Ishikawa (cell line): ENCODE results near the gene NRG3.

ENCODE experiments used
- CEBPB ChIP-seq: IDR thresholded peaks from 2 replicates; pipeline ENCODE4 v1.6.1; 2012
- CREB1 ChIP-seq: IDR thresholded peaks from 2 replicates; pipeline ENCODE4 v1.6.1; 2012; ENCODE audit warnings: low read depth
- EGR1 ChIP-seq: IDR thresholded peaks from 2 replicates; pipeline ENCODE4 v1.6.1; 2012
- EP300 ChIP-seq: IDR thresholded peaks from 2 replicates; pipeline ENCODE4 v1.6.1; 2012; ENCODE audit warnings: borderline replicate concordance
- FOXM1 ChIP-seq: IDR thresholded peaks from 2 replicates; pipeline ENCODE4 v1.6.1; 2012; ENCODE audit warnings: low read depth, borderline replicate concordance
- NFIC ChIP-seq: IDR thresholded peaks from 2 replicates; pipeline ENCODE4 v1.6.1; 2012
- RAD21 ChIP-seq: IDR thresholded peaks from 2 replicates; pipeline ENCODE4 v1.6.1; 2012; ENCODE audit warnings: low read depth
- TAF1 ChIP-seq: IDR thresholded peaks from 2 replicates; pipeline ENCODE4 v1.6.1; 2012; ENCODE audit warnings: low read depth, mild to moderate bottlenecking
- TCF12 ChIP-seq: IDR thresholded peaks from 2 replicates; pipeline ENCODE4 v1.6.1; 2012; ENCODE audit warnings: low read depth
- TEAD4 ChIP-seq: IDR thresholded peaks from 2 replicates; pipeline ENCODE4 v1.6.1; 2012
- YY1 ChIP-seq: IDR thresholded peaks from 2 replicates; pipeline ENCODE4 v1.6.1; 2012; ENCODE audit warnings: low read depth
- ZBTB7A ChIP-seq: IDR thresholded peaks from 2 replicates; pipeline ENCODE4 v1.6.1; 2012; ENCODE audit warnings: low read depth
- TF ChIP-seq, protein P1 (sequence below): IDR thresholded peaks from 2 replicates; pipeline ENCODE4 v1.6.1; 2012
- TF ChIP-seq, protein P2 (sequence below): IDR thresholded peaks from 2 replicates; pipeline ENCODE4 v1.6.1; 2012
- TF ChIP-seq, protein P3 (sequence below): IDR thresholded peaks from 2 replicates; pipeline ENCODE4 v1.6.1; 2012; ENCODE audit warnings: low read depth, mild to moderate bottlenecking

NRG3 gene

DNA sequence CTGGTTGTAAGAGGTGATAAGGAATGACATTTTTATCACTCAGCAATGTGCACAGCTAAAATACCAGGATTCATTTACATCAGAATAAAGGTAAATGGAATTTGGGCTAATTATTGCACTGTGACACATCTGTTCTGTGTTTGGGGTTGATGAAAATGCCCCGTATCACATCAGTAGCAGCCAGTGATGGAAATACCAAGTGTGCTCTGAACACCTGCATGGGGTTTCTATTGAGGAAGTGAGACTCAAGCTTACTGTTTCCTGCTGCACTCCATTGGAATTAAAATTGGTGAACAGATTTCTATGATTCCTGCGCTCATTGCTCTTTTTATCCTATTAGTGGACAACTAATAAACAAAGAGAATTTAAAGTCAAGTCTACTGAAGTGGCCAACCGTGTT, 296.9 kb downstream of the NRG3 start:
- no peak for TF ChIP-seq EP300
- no peak for TF ChIP-seq CEBPB
- no peak for TF ChIP-seq CREB1
- TF ChIP-seq, protein P1, sequence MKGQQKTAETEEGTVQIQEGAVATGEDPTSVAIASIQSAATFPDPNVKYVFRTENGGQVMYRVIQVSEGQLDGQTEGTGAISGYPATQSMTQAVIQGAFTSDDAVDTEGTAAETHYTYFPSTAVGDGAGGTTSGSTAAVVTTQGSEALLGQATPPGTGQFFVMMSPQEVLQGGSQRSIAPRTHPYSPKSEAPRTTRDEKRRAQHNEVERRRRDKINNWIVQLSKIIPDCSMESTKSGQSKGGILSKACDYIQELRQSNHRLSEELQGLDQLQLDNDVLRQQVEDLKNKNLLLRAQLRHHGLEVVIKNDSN = no peak
- TF ChIP-seq TAF1 = no peak
- TF ChIP-seq NFIC = no peak
- no peak for TF ChIP-seq TEAD4
- TF ChIP-seq, protein P2, sequence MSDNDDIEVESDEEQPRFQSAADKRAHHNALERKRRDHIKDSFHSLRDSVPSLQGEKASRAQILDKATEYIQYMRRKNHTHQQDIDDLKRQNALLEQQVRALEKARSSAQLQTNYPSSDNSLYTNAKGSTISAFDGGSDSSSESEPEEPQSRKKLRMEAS = no peak
- TF ChIP-seq, protein P3, sequence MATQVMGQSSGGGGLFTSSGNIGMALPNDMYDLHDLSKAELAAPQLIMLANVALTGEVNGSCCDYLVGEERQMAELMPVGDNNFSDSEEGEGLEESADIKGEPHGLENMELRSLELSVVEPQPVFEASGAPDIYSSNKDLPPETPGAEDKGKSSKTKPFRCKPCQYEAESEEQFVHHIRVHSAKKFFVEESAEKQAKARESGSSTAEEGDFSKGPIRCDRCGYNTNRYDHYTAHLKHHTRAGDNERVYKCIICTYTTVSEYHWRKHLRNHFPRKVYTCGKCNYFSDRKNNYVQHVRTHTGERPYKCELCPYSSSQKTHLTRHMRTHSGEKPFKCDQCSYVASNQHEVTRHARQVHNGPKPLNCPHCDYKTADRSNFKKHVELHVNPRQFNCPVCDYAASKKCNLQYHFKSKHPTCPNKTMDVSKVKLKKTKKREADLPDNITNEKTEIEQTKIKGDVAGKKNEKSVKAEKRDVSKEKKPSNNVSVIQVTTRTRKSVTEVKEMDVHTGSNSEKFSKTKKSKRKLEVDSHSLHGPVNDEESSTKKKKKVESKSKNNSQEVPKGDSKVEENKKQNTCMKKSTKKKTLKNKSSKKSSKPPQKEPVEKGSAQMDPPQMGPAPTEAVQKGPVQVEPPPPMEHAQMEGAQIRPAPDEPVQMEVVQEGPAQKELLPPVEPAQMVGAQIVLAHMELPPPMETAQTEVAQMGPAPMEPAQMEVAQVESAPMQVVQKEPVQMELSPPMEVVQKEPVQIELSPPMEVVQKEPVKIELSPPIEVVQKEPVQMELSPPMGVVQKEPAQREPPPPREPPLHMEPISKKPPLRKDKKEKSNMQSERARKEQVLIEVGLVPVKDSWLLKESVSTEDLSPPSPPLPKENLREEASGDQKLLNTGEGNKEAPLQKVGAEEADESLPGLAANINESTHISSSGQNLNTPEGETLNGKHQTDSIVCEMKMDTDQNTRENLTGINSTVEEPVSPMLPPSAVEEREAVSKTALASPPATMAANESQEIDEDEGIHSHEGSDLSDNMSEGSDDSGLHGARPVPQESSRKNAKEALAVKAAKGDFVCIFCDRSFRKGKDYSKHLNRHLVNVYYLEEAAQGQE = no peak

DNA sequence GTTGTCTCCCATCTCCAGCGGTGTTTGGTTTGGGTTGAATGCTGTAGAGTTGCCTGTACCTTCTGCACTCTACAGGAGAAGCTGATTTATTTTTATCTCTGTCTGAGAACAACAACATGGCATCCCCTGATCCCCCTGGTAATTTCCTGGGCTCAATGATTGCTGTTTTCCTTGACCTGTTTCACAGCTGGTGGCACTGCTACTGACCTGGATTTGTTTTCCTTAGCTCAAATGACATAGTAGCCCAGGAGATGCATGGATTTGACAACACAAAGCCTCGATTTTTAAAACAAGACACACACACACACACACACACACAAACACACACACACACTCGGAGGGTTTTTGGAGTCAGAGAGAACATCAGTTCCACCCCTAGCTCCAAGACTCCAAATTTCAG, 301.6 kb downstream of the NRG3 start:
- no peak for TF ChIP-seq YY1
- no peak for TF ChIP-seq RAD21

DNA sequence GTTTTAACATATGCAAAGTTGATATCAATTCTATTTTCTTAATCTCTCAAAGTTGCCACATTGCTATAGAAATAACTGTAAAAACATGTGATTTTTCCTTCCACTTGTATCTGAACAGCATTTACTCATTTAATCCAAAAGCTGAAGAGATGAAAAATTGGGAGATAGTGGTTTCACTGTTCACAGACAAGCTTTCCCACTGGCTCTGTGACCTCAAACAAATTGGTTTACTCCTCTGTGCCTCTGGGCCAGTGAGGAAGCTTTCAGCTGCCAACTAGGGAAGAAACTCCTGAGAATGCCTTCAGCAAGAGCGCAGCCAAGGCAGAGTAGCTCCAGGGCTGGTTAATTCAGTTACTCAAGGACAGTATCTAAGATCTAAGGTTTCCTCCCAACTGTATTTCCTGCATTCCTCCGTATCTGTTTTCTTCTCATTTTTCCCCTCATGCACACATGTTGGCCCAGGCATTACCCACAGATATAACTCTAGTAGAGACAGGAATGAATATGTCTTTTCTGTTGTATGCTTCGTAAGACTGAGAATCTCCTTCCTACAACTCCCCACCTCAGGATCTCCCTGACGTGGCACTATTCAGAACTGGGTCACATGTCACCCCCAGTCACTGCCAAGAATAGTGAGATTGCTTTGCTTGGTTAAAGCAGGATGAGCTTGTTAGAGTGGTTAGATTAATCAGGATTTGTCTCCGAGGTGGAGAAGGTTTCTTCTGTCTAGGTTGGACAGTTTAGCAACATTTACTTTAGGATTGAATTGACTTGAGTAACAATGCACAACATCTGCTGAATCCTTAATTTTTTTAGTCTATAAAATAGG, 315.7 kb downstream of the NRG3 start:
- TF ChIP-seq, protein P1 = no peak
- TF ChIP-seq CREB1 (no peak), FOXM1 (no peak), YY1 (no peak), TEAD4 (no peak), CEBPB (no peak), ZBTB7A (no peak), EP300 (no peak), RAD21 (no peak), EGR1 (no peak), TAF1 (no peak), NFIC (no peak), TCF12 (no peak)
- TF ChIP-seq, protein P3 = no peak
- TF ChIP-seq, protein P2 = no peak

DNA sequence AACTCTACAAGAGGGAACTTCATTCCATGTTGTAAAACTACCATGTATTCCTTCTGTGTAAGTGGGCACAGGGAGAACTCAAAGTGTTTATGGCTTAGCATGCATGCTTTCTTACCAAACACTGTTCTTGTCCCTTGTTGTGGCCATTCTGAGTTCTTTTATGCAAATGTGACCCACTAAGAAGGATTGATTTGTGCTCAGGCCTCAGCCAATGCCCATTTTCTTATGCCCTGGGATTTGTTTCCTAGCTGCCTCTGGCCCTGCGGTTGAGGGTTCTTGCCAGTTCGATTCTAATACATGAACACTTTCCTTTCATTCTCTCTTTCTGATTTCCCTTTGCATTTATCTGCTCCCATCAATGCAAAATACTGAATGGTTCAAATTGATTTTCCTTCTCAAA, 316.7 kb downstream of the NRG3 start:
- TF ChIP-seq ZBTB7A = no peak
- no peak for TF ChIP-seq NFIC
- TF ChIP-seq, protein P2 = no peak
- no peak for TF ChIP-seq EP300
- TF ChIP-seq TAF1 = no peak
- no peak for TF ChIP-seq EGR1

DNA sequence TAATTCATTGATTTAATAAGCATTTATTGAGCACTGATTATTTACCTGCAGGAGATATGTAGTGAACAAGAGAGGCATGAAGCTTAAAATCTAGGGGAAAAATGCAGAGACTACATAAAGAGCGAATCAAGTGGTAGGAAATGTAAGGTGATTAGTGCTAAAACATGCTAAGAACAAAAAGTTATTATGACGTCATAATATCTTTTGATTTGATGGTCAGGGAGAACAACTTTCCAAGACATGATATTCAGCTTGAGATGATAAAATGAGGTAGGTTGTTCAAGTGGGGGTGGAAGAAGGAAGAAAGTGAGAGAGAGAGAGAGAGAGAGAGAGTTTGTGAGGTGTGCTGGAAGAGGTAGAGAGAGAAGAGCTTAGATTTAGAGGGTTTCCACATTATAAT, 317.7 kb downstream of the NRG3 start:
- no peak for TF ChIP-seq EGR1
- TF ChIP-seq NFIC = no peak
- TF ChIP-seq TCF12 = no peak
- no peak for TF ChIP-seq TAF1
- TF ChIP-seq FOXM1 = no peak
- TF ChIP-seq TEAD4 = no peak
- no peak for TF ChIP-seq YY1
- TF ChIP-seq ZBTB7A = no peak
- TF ChIP-seq EP300 = no peak
- TF ChIP-seq, protein P1 = no peak
- no peak for TF ChIP-seq CEBPB
- TF ChIP-seq, protein P3 = no peak
- no peak for TF ChIP-seq CREB1
- TF ChIP-seq, protein P2 = no peak
- TF ChIP-seq RAD21 = no peak
